Measurements from ENCODE around the gene SNTN.

Gene SNTN

GRCh38 chr3:63617391-63617790, 35.1 kb upstream of the SNTN start:
- Mint-ChIP-seq H3K27ac (no peak overlapping the region), H3K4me3 (no peak overlapping the region), H3K9me3 (no peaks in the 10 kb centered on the region), H3K4me1 (no peaks in the 10 kb centered on the region), H3K36me3 (ENCODE audit: low read depth) (no peaks in the 10 kb centered on the region), H3K27me3 (ENCODE audit: low read depth) (peaks cover 22% of the 10 kb centered on the region)
- TF ChIP-seq CTCF (IDR thresholded peaks at IDR 0.05; ENCODE audit: unreplicated experiment in 3 of 3) = no peak

- peaks cover 16% of the 10 kb centered on the region for H3K27me3 Mint-ChIP-seq (ENCODE audit: low read depth)
- no peaks in the 10 kb centered on the region for H3K9me3 Mint-ChIP-seq
- no peak for TF ChIP-seq CTCF (IDR thresholded peaks at IDR 0.05; ENCODE audit: unreplicated experiment in 3 of 3)
- H3K4me3 Mint-ChIP-seq = no peak overlapping the region
- H3K36me3 Mint-ChIP-seq (ENCODE audit: low read depth) = no peaks in the 10 kb centered on the region
- no peak overlapping the region for H3K27ac Mint-ChIP-seq
- peaks cover 15% of the 10 kb centered on the region for H3K4me1 Mint-ChIP-seq
Observed at GRCh38 chr3:63624941-63625560, 27.4 kb upstream of the SNTN start.

- no peak overlapping the region for H3K27ac Mint-ChIP-seq
- TF ChIP-seq CTCF (IDR thresholded peaks at IDR 0.05; ENCODE audit: unreplicated experiment in 3 of 3) = no peak
- H3K9me3 Mint-ChIP-seq = peaks cover 6% of the 10 kb centered on the region
- no peaks in the 10 kb centered on the region for H3K36me3 Mint-ChIP-seq (ENCODE audit: low read depth)
- H3K4me1 Mint-ChIP-seq = no peaks in the 10 kb centered on the region
- H3K27me3 Mint-ChIP-seq (ENCODE audit: low read depth) = peaks cover 9% of the 10 kb centered on the region
- no peak overlapping the region for H3K4me3 Mint-ChIP-seq
Observed at GRCh38 chr3:63631670-63632069, 20.8 kb upstream of the SNTN start.

- no peak overlapping the region for H3K4me3 Mint-ChIP-seq
- no peak overlapping the region for H3K27ac Mint-ChIP-seq
- H3K4me1 Mint-ChIP-seq = no peaks in the 10 kb centered on the region
- no peaks in the 10 kb centered on the region for H3K36me3 Mint-ChIP-seq (ENCODE audit: low read depth)
- H3K9me3 Mint-ChIP-seq = peaks cover 10% of the 10 kb centered on the region
- peaks cover 14% of the 10 kb centered on the region for H3K27me3 Mint-ChIP-seq (ENCODE audit: low read depth)
- no peak for TF ChIP-seq CTCF (IDR thresholded peaks at IDR 0.05; ENCODE audit: unreplicated experiment in 3 of 3)
Observed at GRCh38 chr3:63635186-63635585, 17.3 kb upstream of the SNTN start.

- Mint-ChIP-seq H3K36me3 (ENCODE audit: low read depth) (no peaks in the 10 kb centered on the region), H3K27ac (no peak overlapping the region), H3K9me3 (peaks cover 13% of the 10 kb centered on the region), H3K27me3 (ENCODE audit: low read depth) (peaks cover 5% of the 10 kb centered on the region), H3K4me1 (no peaks in the 10 kb centered on the region), H3K4me3 (no peak overlapping the region)
- TF ChIP-seq CTCF (IDR thresholded peaks at IDR 0.05; ENCODE audit: unreplicated experiment in 3 of 3) = no peak
Observed at GRCh38 chr3:63639806-63640205, 12.7 kb upstream of the SNTN start.

- H3K36me3 Mint-ChIP-seq (ENCODE audit: low read depth) = no peaks in the 10 kb centered on the region
- no peaks in the 10 kb centered on the region for H3K4me1 Mint-ChIP-seq
- no peak overlapping the region for H3K4me3 Mint-ChIP-seq
- no peak for TF ChIP-seq CTCF (IDR thresholded peaks at IDR 0.05; ENCODE audit: unreplicated experiment in 3 of 3)
- H3K27me3 Mint-ChIP-seq (ENCODE audit: low read depth) = peaks cover 7% of the 10 kb centered on the region
- H3K9me3 Mint-ChIP-seq = peaks cover 8% of the 10 kb centered on the region
- H3K27ac Mint-ChIP-seq = no peak overlapping the region
Observed at GRCh38 chr3:63642488-63642887, 10.0 kb upstream of the SNTN start.

Measured in nephron (organoid).